Endothelial cell of umbilical vein (primary cell): ENCODE data around the gene TRIM49D1.
"Not testable (repeated sequence)": the region's sequence is repeated elsewhere in the genome, so short reads cannot be mapped to it uniquely, and the experiment has no call there.

Source experiments
- EZH2 ChIP-seq: IDR thresholded peaks from 2 replicates; pipeline ENCODE4 v1.6.1; 2012; ENCODE audit warnings: borderline replicate concordance, low read depth, mild to moderate bottlenecking, moderate library complexity, low read length, inconsistent platforms; ENCODE audit not compliant: severe bottlenecking
- POLR2A ChIP-seq: IDR thresholded peaks from 2 replicates; pipeline ENCODE4 v1.6.1; 2012; ENCODE audit warnings: low read depth, mild to moderate bottlenecking, control low read depth, low read length
- TF ChIP-seq, protein P1 (sequence below), 2 donors: IDR thresholded peaks; 1 replicate in 1 of 2; 2 replicates in 1 of 2; pipeline ENCODE4 v1.5.1; 2011; ENCODE audit warnings: low read length in 2 of 2, mild to moderate bottlenecking in 2 of 2, moderate library complexity in 2 of 2, control low read depth in 1 of 2, inconsistent platforms in 1 of 2, low read depth in 1 of 2; ENCODE audit not compliant: insufficient read depth in 1 of 2; ENCODE audit errors: extremely low read depth in 1 of 2

DNA sequence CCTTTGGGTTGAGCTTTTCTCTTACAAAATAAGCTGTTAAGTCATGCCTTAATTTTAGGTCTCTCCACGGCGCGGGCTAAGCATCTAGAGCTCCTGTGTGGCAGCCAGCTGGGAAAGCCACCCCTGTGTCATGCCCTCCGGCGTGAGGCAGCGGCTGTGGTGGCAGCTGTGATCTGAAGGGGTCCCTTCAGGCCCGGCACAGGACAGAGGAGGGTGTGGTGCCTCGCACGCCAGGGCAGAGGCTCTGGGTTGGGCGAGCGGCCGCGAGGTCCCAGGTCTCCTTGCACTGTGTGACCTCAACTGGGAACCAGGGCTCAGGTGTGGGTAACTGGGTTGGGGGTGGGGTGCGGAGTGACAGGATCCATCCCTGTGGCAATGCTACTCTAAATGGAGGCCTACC lies 21.2 kb downstream of the TRIM49D1 start:
- TF ChIP-seq, protein P1, sequence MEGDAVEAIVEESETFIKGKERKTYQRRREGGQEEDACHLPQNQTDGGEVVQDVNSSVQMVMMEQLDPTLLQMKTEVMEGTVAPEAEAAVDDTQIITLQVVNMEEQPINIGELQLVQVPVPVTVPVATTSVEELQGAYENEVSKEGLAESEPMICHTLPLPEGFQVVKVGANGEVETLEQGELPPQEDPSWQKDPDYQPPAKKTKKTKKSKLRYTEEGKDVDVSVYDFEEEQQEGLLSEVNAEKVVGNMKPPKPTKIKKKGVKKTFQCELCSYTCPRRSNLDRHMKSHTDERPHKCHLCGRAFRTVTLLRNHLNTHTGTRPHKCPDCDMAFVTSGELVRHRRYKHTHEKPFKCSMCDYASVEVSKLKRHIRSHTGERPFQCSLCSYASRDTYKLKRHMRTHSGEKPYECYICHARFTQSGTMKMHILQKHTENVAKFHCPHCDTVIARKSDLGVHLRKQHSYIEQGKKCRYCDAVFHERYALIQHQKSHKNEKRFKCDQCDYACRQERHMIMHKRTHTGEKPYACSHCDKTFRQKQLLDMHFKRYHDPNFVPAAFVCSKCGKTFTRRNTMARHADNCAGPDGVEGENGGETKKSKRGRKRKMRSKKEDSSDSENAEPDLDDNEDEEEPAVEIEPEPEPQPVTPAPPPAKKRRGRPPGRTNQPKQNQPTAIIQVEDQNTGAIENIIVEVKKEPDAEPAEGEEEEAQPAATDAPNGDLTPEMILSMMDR (IDR thresholded peaks at IDR 0.05; ENCODE audit: extremely low read depth in 1 of 2, insufficient read depth in 1 of 2, low read depth in 1 of 2, low read length in 2 of 2): not testable (repeated sequence)
- TF ChIP-seq EZH2, POLR2A: not testable (repeated sequence)
